SU-DHL-6 (cell line): Measurements from ENCODE around the gene FRMPD1.

Source experiments
- CTCF ChIP-seq: fragments of 200-600 bp; sonication (generic); IDR thresholded peaks from one replicate; pipeline ENCODE4 v1.5.1; 2017; ENCODE audit warnings: antibody characterized with exemption, mild to moderate bottlenecking, low read length, moderate library complexity; ENCODE audit not compliant: insufficient read depth, poor library complexity, severe bottlenecking
- EZH2phosphoT487 ChIP-seq: fragments of 200-600 bp; sonication (generic), shearing (Covaris generic); conservative IDR thresholded peaks from 2 replicates; pipeline ENCODE4 v1.6.1; 2018; ENCODE audit warnings: mild to moderate bottlenecking, antibody characterized with exemption, low read length, moderate library complexity, mixed read lengths

- TF ChIP-seq CTCF, result no peak
- no peak for TF ChIP-seq EZH2phosphoT487
Observed at GRCh38 chr9:37693260-37693659, 42.5 kb downstream of the FRMPD1 start.
